Small intestine (tissue), 7 donors: ENCODE measurements around the gene SS18L1. TPM values are rescaled to one million over a fixed set of nuclear protein-coding genes. Genes with fewer than 3 reads are reported as not detected.

Experiments
- DNase-seq, 2 donors: peaks; one replicate each; pipeline versions ENCODE4 v3.0.0 to v3.0.0-alpha.2; 2013
- FAIRE-seq: peaks from 2 replicates; lab custom pipeline; 2012; peaks lifted over from hg19 to GRCh38; lab: Jason Lieb, UNC
- H3K27ac ChIP-seq, 3 donors: one replicate each; pipeline ENCODE4 v1.5.1; 2013; ENCODE audit warnings: low read length in 2 of 3, mild to moderate bottlenecking in 2 of 3, control low read depth in 1 of 3, inconsistent platforms in 1 of 3, low read depth in 1 of 3, moderate library complexity in 1 of 3
- H3K27me3 ChIP-seq, 3 donors: one replicate each; pipeline ENCODE4 v1.6.1; 2013; ENCODE audit warnings: low read length in 3 of 3, inconsistent platforms in 1 of 3; ENCODE audit not compliant: control insufficient read depth in 3 of 3, insufficient read depth in 3 of 3
- H3K36me3 ChIP-seq, 3 donors: one replicate each; pipeline ENCODE4 v1.6.1; 2013; ENCODE audit warnings: low read length in 3 of 3, inconsistent platforms in 1 of 3, low read depth in 1 of 3, mild to moderate bottlenecking in 1 of 3, moderate library complexity in 1 of 3; ENCODE audit not compliant: control insufficient read depth in 3 of 3, insufficient read depth in 2 of 3
- H3K4me1 ChIP-seq, 3 donors: one replicate each; pipeline ENCODE4 v1.6.1; 2013; ENCODE audit warnings: low read length in 2 of 3, inconsistent platforms in 1 of 3, low read depth in 1 of 3, mild to moderate bottlenecking in 1 of 3, moderate library complexity in 1 of 3; ENCODE audit not compliant: control insufficient read depth in 3 of 3, insufficient read depth in 2 of 3
- H3K4me3 ChIP-seq, 3 donors: one replicate each; pipeline ENCODE4 v1.5.1; 2013; ENCODE audit warnings: low read length in 3 of 3, control low read depth in 1 of 3, inconsistent platforms in 1 of 3, low read depth in 1 of 3, mild to moderate bottlenecking in 1 of 3, moderate library complexity in 1 of 3
- H3K9me3 ChIP-seq, 2 donors: one replicate each; pipeline ENCODE4 v1.6.1; 2013; ENCODE audit warnings: low read depth in 1 of 2, low read length in 1 of 2; ENCODE audit not compliant: control insufficient read depth in 2 of 2, insufficient read depth in 1 of 2
- WGBS, 3 donors: extraction: QIAGEN DNeasy Blood & Tissue Kit; methylation state at CpG; one replicate each; pipeline ENCODE4 v1.1.7; 2013; 5-methylcytosine and 5-hydroxymethylcytosine counted together
- polyA plus RNA-seq, 4 donors: library from polyadenylated mRNA; stranded (reverse) in 3 of 4; unstranded in 1 of 4; fragments of 200-250 nt in 3 of 4; fragments of 120-200 nt in 1 of 4; gene quantifications; one replicate each; pipeline versions ENCODE4 v1.2.1 to v1.2.3, GENCODE V29; 2013
- donor health status: healthy with polysubstance abuse.
- donor health status: control.
- donor health status: control.
- donor health status: Bipolar disorder and iron deficiency.
- donor health status: healthy.

The SS18L1 gene
- polyA plus RNA-seq, 4 donors: 7.5 to 17.5 (median 11.3) TPM

- Histone ChIP-seq H3K4me3 (no peak overlapping the region), H3K9me3 (no peaks in the 10 kb centered on the region), H3K4me1 (peaks cover 0 to under 1% (median 0%) of the 10 kb centered on the region in 3 donors), H3K27me3 (peaks cover 7 to 29% (median 18%) of the 10 kb centered on the region in 3 donors), H3K27ac (no peak overlapping the region), H3K36me3 (no peaks in the 10 kb centered on the region)
- FAIRE-seq (no peak), DNase-seq (no peak)
- 78 to 86% (median 80%) methylated on average over 17 of the region's 17 CpGs for WGBS, 3 donors
Observed at GRCh38 chr20:62225820-62226635, 82.5 kb downstream of the SS18L1 start.

DNA sequence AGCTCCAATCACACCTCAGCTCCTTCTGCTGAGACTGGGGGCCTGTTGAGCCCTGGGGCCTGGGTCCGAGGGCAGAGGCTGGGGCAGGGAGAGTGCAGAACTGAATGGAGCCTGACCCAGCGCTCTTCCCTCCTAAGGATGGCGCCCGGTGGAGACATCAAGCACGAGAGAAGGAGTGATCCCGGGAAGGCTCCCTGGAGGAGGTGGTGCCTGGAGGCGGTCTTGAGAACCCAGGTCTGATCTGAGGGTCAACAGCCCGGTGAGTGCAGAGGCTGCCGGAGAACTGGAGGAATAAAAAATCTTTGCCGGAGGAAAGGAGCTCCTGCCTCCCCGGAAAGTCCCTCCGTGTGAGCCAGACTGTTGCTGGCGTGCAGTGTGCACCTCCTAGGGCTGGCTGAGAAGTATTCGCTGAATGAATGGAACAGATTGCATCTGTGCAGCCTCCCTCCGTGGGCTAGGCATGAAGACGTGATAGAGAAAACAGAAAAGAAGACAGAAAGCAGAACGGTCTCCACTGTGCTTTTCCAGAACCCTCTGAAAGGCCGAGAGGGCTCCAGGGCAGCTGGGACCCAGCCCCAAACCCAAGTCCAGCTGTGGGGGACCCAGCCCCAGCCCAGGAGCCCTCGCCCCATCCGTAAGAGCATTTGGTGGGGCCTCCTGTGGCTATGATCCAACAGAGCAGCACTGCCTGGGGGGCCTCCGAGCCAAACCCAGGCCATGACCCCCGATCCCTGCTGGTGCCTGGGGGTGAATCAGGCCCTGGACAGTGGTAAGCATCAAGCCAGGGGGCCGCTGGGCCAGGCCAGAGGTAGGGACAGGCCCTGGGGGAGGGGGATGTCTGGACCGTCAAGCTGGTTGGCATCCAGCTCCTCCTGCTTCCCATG lies 83.4 kb downstream of the SS18L1 start:
- DNase-seq: no peak
- 73 to 78% (median 73%) methylated on average over 24 of the region's 24 CpGs for WGBS, 3 donors
- no peak for FAIRE-seq
- no peaks in the 10 kb centered on the region for H3K36me3 ChIP-seq
- no peaks in the 10 kb centered on the region for H3K4me1 ChIP-seq
- H3K27ac ChIP-seq: no peak overlapping the region
- H3K4me3 ChIP-seq: no peak overlapping the region
- no peaks in the 10 kb centered on the region for H3K9me3 ChIP-seq
- H3K27me3 ChIP-seq: peaks cover 3 to 20% (median 11%) of the 10 kb centered on the region in 3 donors

DNA sequence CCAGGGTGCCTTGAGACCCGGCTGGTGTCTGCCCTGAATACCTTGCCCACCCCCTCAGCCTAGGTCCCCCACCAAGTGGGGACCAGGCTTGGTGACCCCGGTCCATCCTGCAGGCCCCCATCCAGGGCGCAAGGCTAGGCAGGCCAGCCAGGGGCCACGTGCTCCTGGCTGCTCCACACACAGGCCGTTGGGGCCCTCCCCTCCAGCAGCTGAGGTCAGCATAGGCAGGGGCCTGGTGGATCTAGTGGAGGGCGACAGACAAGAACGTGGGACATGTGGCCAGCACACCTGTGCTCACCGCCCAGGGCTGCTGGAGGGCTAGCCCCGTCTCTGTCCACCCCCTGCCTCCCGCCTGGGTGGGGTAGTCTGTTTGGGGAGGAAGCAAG lies 84.0 kb downstream of the SS18L1 start:
- Histone ChIP-seq H3K27me3 (peaks cover 0 to 14% (median 5%) of the 10 kb centered on the region in 3 donors), H3K4me1 (no peaks in the 10 kb centered on the region), H3K27ac (no peak overlapping the region), H3K36me3 (no peaks in the 10 kb centered on the region), H3K9me3 (no peaks in the 10 kb centered on the region), H3K4me3 (no peak overlapping the region)
- 37 to 57% (median 56%) methylated on average over 8 to 10 of the region's 10 CpGs for WGBS, 3 donors
- no peak for DNase-seq
- FAIRE-seq: no peak

DNA sequence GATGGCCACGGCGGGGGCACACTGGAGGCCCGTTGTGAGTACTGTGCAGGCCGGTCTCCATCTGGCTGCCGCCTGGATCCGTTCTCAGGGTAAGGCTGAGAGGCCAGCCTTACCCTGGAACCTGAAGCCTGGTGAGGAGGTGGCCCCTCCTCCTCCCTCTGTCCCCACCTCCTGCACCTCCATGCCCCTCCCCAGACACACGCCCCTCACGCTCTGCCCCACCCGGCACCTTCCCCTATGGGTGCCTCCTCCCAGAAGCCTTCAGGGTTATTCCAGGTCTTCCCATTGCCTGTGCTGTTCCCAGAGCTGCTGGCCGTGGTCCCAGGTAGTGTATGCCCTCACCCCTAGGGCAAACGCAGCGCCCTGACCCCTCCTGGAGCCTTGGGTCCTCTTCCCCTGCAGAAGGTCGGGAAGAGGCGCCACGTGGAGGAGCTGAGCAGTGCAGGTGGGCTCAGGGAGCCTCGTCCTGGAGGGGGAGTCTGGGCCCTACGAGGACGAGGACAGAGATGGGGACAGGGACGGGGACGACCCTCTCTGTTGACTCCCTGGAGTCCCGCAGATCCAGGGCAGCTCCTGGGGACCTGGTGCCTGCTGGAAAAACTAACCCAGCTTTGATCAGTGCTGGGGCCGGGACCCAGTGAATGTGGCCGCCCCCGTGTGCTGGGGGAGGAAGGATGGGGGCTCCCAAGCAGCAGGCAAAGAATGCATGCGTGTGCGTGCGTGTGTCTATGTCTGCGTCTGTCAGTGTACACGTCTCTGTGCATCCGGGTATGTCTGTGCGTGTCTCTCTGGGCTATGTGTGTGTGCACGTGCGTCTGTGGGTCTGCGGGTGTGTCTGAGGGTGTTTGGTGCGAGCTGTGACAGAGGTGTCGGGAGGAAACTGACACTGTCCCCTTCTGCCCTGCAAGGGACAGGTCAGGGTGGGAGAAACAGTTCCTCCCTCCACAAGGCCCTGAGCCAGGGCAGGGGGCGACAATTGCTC lies 84.7 kb downstream of the SS18L1 start:
- FAIRE-seq (no peak), DNase-seq (peak; percentile 34 to 44)
- H3K27me3 ChIP-seq: peaks cover 0 to 10% (median 3%) of the 10 kb centered on the region in 3 donors

DNA sequence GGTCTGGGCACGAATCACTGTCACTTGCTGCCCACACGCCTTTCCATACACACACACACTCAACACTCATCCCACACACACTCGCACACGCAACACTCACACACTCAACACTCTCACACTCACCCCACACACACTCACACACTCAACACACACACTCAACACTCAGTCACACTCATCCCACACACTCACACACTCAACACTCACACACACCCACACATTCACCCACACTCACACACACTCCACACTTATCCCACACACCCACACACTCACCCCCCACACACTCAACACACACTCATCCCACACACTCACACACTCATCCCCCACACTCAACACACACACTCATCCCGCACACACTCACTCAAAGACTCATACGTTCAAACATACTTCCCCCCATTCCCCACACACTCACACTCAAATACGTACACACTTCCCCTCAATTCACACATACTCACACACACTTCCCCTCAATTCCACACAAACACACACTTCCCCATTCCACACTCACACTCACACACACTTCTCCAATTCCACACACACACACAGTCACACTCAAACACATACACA lies 85.5 kb downstream of the SS18L1 start:
- Histone ChIP-seq H3K4me3 (no peak overlapping the region), H3K27me3 (peaks cover 0 to 4% (median 0%) of the 10 kb centered on the region in 3 donors), H3K27ac (no peak overlapping the region), H3K9me3 (peaks cover 0 to 4% of the 10 kb centered on the region in 2 donors), H3K4me1 (no peaks in the 10 kb centered on the region), H3K36me3 (no peaks in the 10 kb centered on the region)
- WGBS, 3 donors: 75 to 77% (median 75%) methylated on average over 7 of the region's 7 CpGs
- DNase-seq (no peak), FAIRE-seq (no peak)

More for the DNA sequence above, 84.7 kb downstream of the SS18L1 start:
- Histone ChIP-seq H3K9me3 (no peaks in the 10 kb centered on the region), H3K27ac (no peak overlapping the region), H3K4me3 (no peak overlapping the region), H3K4me1 (no peaks in the 10 kb centered on the region), H3K36me3 (no peaks in the 10 kb centered on the region)
- WGBS, 3 donors: 21 to 49% (median 29%) methylated on average over 33 to 37 of the region's 37 CpGs

GRCh38 chr20:62229667-62230066 lies 86.1 kb downstream of the SS18L1 start:
- DNase-seq: no peak
- H3K4me1 ChIP-seq: no peaks in the 10 kb centered on the region
- no peak for FAIRE-seq
- H3K9me3 ChIP-seq: peaks cover 0 to 4% of the 10 kb centered on the region in 2 donors
- H3K27me3 ChIP-seq: peaks cover 0 to 2% (median 0%) of the 10 kb centered on the region in 3 donors
- no peak overlapping the region for H3K4me3 ChIP-seq
- 62 to 69% (median 62%) methylated on average over 4 of the region's 4 CpGs for WGBS, 3 donors
- H3K36me3 ChIP-seq: no peaks in the 10 kb centered on the region
- no peak overlapping the region for H3K27ac ChIP-seq

DNA sequence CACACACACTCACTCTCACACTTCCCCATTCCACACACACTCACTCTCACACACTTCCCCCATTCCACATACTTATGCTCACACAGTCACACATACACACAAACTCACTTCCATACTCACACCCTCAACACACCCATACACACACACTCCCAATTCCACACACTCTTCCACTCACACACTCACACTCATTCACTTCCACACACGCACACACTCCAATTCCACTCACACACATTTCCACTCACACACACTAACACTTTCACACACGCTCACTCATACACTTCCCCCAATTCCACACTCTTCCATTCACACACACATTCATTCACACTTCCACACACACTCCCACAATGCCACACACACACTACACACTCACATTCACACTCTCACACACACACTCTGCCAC lies 86.7 kb downstream of the SS18L1 start:
- Histone ChIP-seq H3K4me3 (no peak overlapping the region), H3K27me3 (peaks cover 0 to 2% (median 0%) of the 10 kb centered on the region in 3 donors), H3K9me3 (peaks cover 0 to 4% of the 10 kb centered on the region in 2 donors), H3K27ac (no peak overlapping the region), H3K4me1 (no peaks in the 10 kb centered on the region), H3K36me3 (no peaks in the 10 kb centered on the region)
- 94 to 96% (median 94%) methylated on average over 2 of the region's 2 CpGs for WGBS, 3 donors
- FAIRE-seq (no peak), DNase-seq (no peak)
